ENCODE data around the gene TRPM4. TPM values are rescaled to one million over a fixed set of nuclear protein-coding genes. Genes with fewer than 3 reads are reported as not detected.

The TRPM4 gene
- total and polyA plus RNA-seq, 12 donors: 20.4 to 100 (median 33.0) TPM

GRCh38 chr19:49224879-49225278 lies 67.3 kb downstream of the TRPM4 start:
- H3K4me3 ChIP-seq: no peak overlapping the region
- DNase-seq (peak in 1 of 2 donors; percentile 31), ATAC-seq (peak; percentile 59 to 82 (median 73))
- H3K9me3 ChIP-seq: peaks cover 0 to 4% (median 0%) of the 10 kb centered on the region in 11 donors
- H3K27me3 ChIP-seq: no peaks in the 10 kb centered on the region
- intact Hi-C loops (cut with DNase I): loop anchor here in 8 of 10 donors (5.0 to 10.0 kb wide), 5 partner anchors 77 to 222 kb away; partner anchors contain the start of genes SLC17A7 (in 3 of the 8) and SLC6A16 (in 1 of the 8)
- no peak overlapping the region for H3K27ac ChIP-seq
- H3K36me3 ChIP-seq: no peaks in the 10 kb centered on the region
- H3K4me1 ChIP-seq: peaks cover 0 to 7% (median 0%) of the 10 kb centered on the region in 9 donors
- TF ChIP-seq CTCF (IDR thresholded peaks at IDR 0.05): peak; percentile 13 to 58 (median 42)
- whole genome bisulfite sequencing, 2 donors: 35 to 39% methylated on average over 8 of the region's 8 CpGs

GRCh38 chr19:49229416-49229815 lies 71.8 kb downstream of the TRPM4 start:
- peaks cover 0 to 7% (median 0%) of the 10 kb centered on the region in 9 donors for H3K4me1 ChIP-seq
- 94 to 97% methylated on average over 3 of the region's 3 CpGs for WGBS, 2 donors
- TF ChIP-seq CTCF (IDR thresholded peaks at IDR 0.05): no peak
- H3K36me3 ChIP-seq: no peaks in the 10 kb centered on the region
- H3K9me3 ChIP-seq: peaks cover 0 to 4% (median 0%) of the 10 kb centered on the region in 11 donors
- intact Hi-C loops (cut with DNase I): loop anchor here in 8 of 10 donors (5.0 to 10.0 kb wide), 5 partner anchors 73 to 218 kb away; partner anchors contain the start of genes SLC17A7 (in 3 of the 8) and SLC6A16 (in 1 of the 8)
- H3K27me3 ChIP-seq: no peaks in the 10 kb centered on the region
- no peak for DNase-seq
- no peak for ATAC-seq
- no peak overlapping the region for H3K27ac ChIP-seq
- no peak overlapping the region for H3K4me3 ChIP-seq

- peaks cover 0 to 4% (median 0%) of the 10 kb centered on the region in 11 donors for H3K9me3 ChIP-seq
- no peaks in the 10 kb centered on the region for H3K27me3 ChIP-seq
- no peaks in the 10 kb centered on the region for H3K36me3 ChIP-seq
- DNase-seq (no peak), ATAC-seq (no peak)
- H3K27ac ChIP-seq: no peak overlapping the region
- intact Hi-C loops (cut with DNase I): no loop called here
- no peaks in the 10 kb centered on the region for H3K4me1 ChIP-seq
- WGBS, 2 donors: 88 to 89% methylated on average over 7 of the region's 7 CpGs
- TF ChIP-seq CTCF (IDR thresholded peaks at IDR 0.05): no peak
- no peak overlapping the region for H3K4me3 ChIP-seq
Measured at GRCh38 chr19:49231389-49231788, 73.8 kb downstream of the TRPM4 start.

GRCh38 chr19:49231804-49232203 lies 74.2 kb downstream of the TRPM4 start:
- no peaks in the 10 kb centered on the region for H3K4me1 ChIP-seq
- peaks cover 0 to 4% (median 0%) of the 10 kb centered on the region in 11 donors for H3K9me3 ChIP-seq
- no peak overlapping the region for H3K27ac ChIP-seq
- no peak for TF ChIP-seq CTCF (IDR thresholded peaks at IDR 0.05)
- WGBS, 2 donors: 88 to 92% methylated on average over 9 of the region's 9 CpGs
- intact Hi-C loops (cut with DNase I): no loop called here
- H3K4me3 ChIP-seq: no peak overlapping the region
- H3K27me3 ChIP-seq: no peaks in the 10 kb centered on the region
- no peak for DNase-seq
- H3K36me3 ChIP-seq: no peaks in the 10 kb centered on the region
- ATAC-seq: no peak
